Muscle layer of colon (tissue), 2 donors: ENCODE results near the gene MDH1.

Experiments
- H3K27ac ChIP-seq: one replicate; pipeline ENCODE4 v1.7.0; 2013; ENCODE audit warnings: low read depth, mild to moderate bottlenecking, low read length, moderate library complexity
- H3K27me3 ChIP-seq, 2 donors: one replicate each; pipeline ENCODE4 v1.7.0; 2013; ENCODE audit warnings: low read length in 2 of 2, mild to moderate bottlenecking in 2 of 2; ENCODE audit not compliant: insufficient read depth in 2 of 2, control insufficient read depth in 1 of 2
- H3K36me3 ChIP-seq: one replicate; pipeline ENCODE4 v1.7.0; 2013; ENCODE audit warnings: mild to moderate bottlenecking, low read length; ENCODE audit not compliant: insufficient read depth
- H3K4me1 ChIP-seq: one replicate; pipeline ENCODE4 v1.7.0; 2013; ENCODE audit warnings: mild to moderate bottlenecking, low read length; ENCODE audit not compliant: insufficient read depth
- H3K4me3 ChIP-seq, 2 donors: one replicate each; pipeline ENCODE4 v1.7.0; 2013; ENCODE audit warnings: low read length in 2 of 2, low read depth in 1 of 2, mild to moderate bottlenecking in 1 of 2, moderate library complexity in 1 of 2
- H3K9ac ChIP-seq: one replicate; pipeline ENCODE4 v1.7.0; 2013; ENCODE audit warnings: low read length
- H3K9me3 ChIP-seq: one replicate; pipeline ENCODE4 v1.7.0; 2013; ENCODE audit warnings: mild to moderate bottlenecking, low read length
- donor health status: abdominal sarcoma.
- donor health status: Adenocarcinoma of cecum.

The MDH1 gene

GRCh38 chr2:63643486-63643885 lies 54.7 kb downstream of the MDH1 start:
- Histone ChIP-seq H3K36me3 (no peaks in the 10 kb centered on the region), H3K4me1 (no peaks in the 10 kb centered on the region), H3K4me3 (no peak overlapping the region), H3K27ac (no peak overlapping the region), H3K27me3 (no peaks in the 10 kb centered on the region), H3K9ac (no peak overlapping the region), H3K9me3 (no peaks in the 10 kb centered on the region)

GRCh38 chr2:63648632-63649031 lies 59.9 kb downstream of the MDH1 start:
- H3K4me1 ChIP-seq, result no peaks in the 10 kb centered on the region
- H3K9me3 ChIP-seq, result no peaks in the 10 kb centered on the region
- no peaks in the 10 kb centered on the region for H3K27me3 ChIP-seq
- H3K9ac ChIP-seq, result no peak overlapping the region
- no peak overlapping the region for H3K27ac ChIP-seq
- no peaks in the 10 kb centered on the region for H3K36me3 ChIP-seq
- H3K4me3 ChIP-seq, result no peak overlapping the region

GRCh38 chr2:63649829-63650228 lies 61.1 kb downstream of the MDH1 start:
- no peak overlapping the region for H3K9ac ChIP-seq
- H3K36me3 ChIP-seq, result no peaks in the 10 kb centered on the region
- H3K27me3 ChIP-seq, result no peaks in the 10 kb centered on the region
- H3K4me3 ChIP-seq, result no peak overlapping the region
- H3K27ac ChIP-seq, result no peak overlapping the region
- H3K9me3 ChIP-seq, result no peaks in the 10 kb centered on the region
- no peaks in the 10 kb centered on the region for H3K4me1 ChIP-seq

GRCh38 chr2:63650756-63651155 lies 62.0 kb downstream of the MDH1 start:
- Histone ChIP-seq H3K9me3 (no peaks in the 10 kb centered on the region), H3K9ac (no peak overlapping the region), H3K27me3 (no peaks in the 10 kb centered on the region), H3K27ac (no peak overlapping the region), H3K36me3 (no peaks in the 10 kb centered on the region), H3K4me1 (no peaks in the 10 kb centered on the region), H3K4me3 (no peak overlapping the region)

- Histone ChIP-seq H3K4me3 (no peak overlapping the region), H3K27me3 (no peaks in the 10 kb centered on the region), H3K27ac (no peak overlapping the region), H3K4me1 (no peaks in the 10 kb centered on the region), H3K36me3 (no peaks in the 10 kb centered on the region), H3K9ac (no peak overlapping the region), H3K9me3 (no peaks in the 10 kb centered on the region)
Measured at GRCh38 chr2:63651356-63651755, 62.6 kb downstream of the MDH1 start.

GRCh38 chr2:63651861-63652651 lies 63.3 kb downstream of the MDH1 start:
- Histone ChIP-seq H3K9ac (no peak overlapping the region), H3K27me3 (no peaks in the 10 kb centered on the region), H3K4me1 (no peaks in the 10 kb centered on the region), H3K27ac (no peak overlapping the region), H3K36me3 (no peaks in the 10 kb centered on the region), H3K9me3 (no peaks in the 10 kb centered on the region), H3K4me3 (no peak overlapping the region)

- Histone ChIP-seq H3K27me3 (no peaks in the 10 kb centered on the region), H3K27ac (no peak overlapping the region), H3K4me1 (no peaks in the 10 kb centered on the region), H3K9ac (no peak overlapping the region), H3K4me3 (no peak overlapping the region), H3K9me3 (no peaks in the 10 kb centered on the region), H3K36me3 (no peaks in the 10 kb centered on the region)
Measured at GRCh38 chr2:63652652-63652985, 63.9 kb downstream of the MDH1 start.

- Histone ChIP-seq H3K4me3 (no peak overlapping the region), H3K27ac (no peak overlapping the region), H3K36me3 (no peaks in the 10 kb centered on the region), H3K4me1 (no peaks in the 10 kb centered on the region), H3K27me3 (no peaks in the 10 kb centered on the region), H3K9me3 (no peaks in the 10 kb centered on the region), H3K9ac (no peak overlapping the region)
Measured at GRCh38 chr2:63654959-63655358, 66.2 kb downstream of the MDH1 start.
